SK-N-SH treated with all-trans-retinoic acid at 6 μM for 48 hours (cell line): Measurements from ENCODE around the gene PDLIM7.

Experiments
- ATAC-seq: fragments of 200-7000 bp; cut with Tn5 transposase; 3 replicates; pipeline ENCODE4 v1.9.1; 2020; ENCODE audit warnings: mild to moderate bottlenecking, moderate library complexity
- ARNTL ChIP-seq: fragments of 450-650 bp; formaldehyde crosslinking; IDR thresholded peaks from 2 replicates; pipeline ENCODE4 v1.5.0; 2020; ENCODE audit warnings: low read depth, mild to moderate bottlenecking, moderate library complexity, borderline replicate concordance
- CREB5 ChIP-seq: fragments of 250-450 bp; sonication (Bioruptor Pico); IDR thresholded peaks from 2 replicates; pipeline ENCODE4 v1.5.1; 2020; ENCODE audit warnings: low read depth, mild to moderate bottlenecking, moderate library complexity
- CSRNP3 ChIP-seq: fragments of 250-450 bp; sonication (Bioruptor Pico); IDR thresholded peaks from 2 replicates; pipeline ENCODE4 v1.5.1; 2021; ENCODE audit warnings: mild to moderate bottlenecking, moderate library complexity
- ESRRG ChIP-seq: fragments of 250-450 bp; sonication (Bioruptor Pico); IDR thresholded peaks from 2 replicates; pipeline ENCODE4 v1.6.1; 2021; ENCODE audit warnings: mild to moderate bottlenecking
- GLIS3 ChIP-seq: fragments of 250-450 bp; sonication (Bioruptor Pico); IDR thresholded peaks from 2 replicates; pipeline ENCODE4 v1.5.0; 2020; ENCODE audit warnings: mild to moderate bottlenecking, moderate library complexity
- OSR1 ChIP-seq: fragments of 250-450 bp; sonication (Bioruptor Pico); IDR thresholded peaks from 2 replicates; pipeline ENCODE4 v1.8.0; 2022; ENCODE audit warnings: moderate library complexity, mild to moderate bottlenecking, inconsistent platforms
- PATZ1 ChIP-seq: fragments of 250-450 bp; sonication (Bioruptor Pico); IDR thresholded peaks from 2 replicates; pipeline ENCODE4 v1.8.0; 2020; ENCODE audit warnings: mild to moderate bottlenecking, moderate library complexity, borderline replicate concordance
- POU6F1 ChIP-seq: fragments of 250-450 bp; sonication (Bioruptor Pico); IDR thresholded peaks from 2 replicates; pipeline ENCODE4 v1.8.0; 2021; ENCODE audit warnings: low read depth, mild to moderate bottlenecking, moderate library complexity, borderline replicate concordance
- PPARA ChIP-seq: fragments of 250-450 bp; sonication (Bioruptor Pico); IDR thresholded peaks from 2 replicates; pipeline ENCODE4 v1.5.0; 2020; ENCODE audit warnings: mild to moderate bottlenecking, borderline replicate concordance
- RARB ChIP-seq: fragments of 250-450 bp; sonication (Bioruptor Pico); IDR thresholded peaks from 2 replicates; pipeline ENCODE4 v1.8.0; 2021; ENCODE audit warnings: mild to moderate bottlenecking, moderate library complexity
- SNAI2 ChIP-seq: fragments of 250-450 bp; sonication (Bioruptor Pico); IDR thresholded peaks from 2 replicates; pipeline ENCODE4 v1.5.0; 2020; ENCODE audit warnings: mild to moderate bottlenecking, moderate library complexity
- TOX ChIP-seq: fragments of 250-450 bp; sonication (Bioruptor Pico); IDR thresholded peaks from 2 replicates; pipeline ENCODE4 v1.8.0; 2021; ENCODE audit warnings: mild to moderate bottlenecking, moderate library complexity, borderline replicate concordance
- TSHZ2 ChIP-seq: fragments of 250-450 bp; sonication (Bioruptor Pico); IDR thresholded peaks from 2 replicates; pipeline ENCODE4 v1.5.0; 2020; ENCODE audit warnings: mild to moderate bottlenecking, moderate library complexity
- ZFP3 ChIP-seq: fragments of 250-450 bp; sonication (Bioruptor Pico); IDR thresholded peaks from 2 replicates; pipeline ENCODE4 v1.5.0; 2020; ENCODE audit warnings: mild to moderate bottlenecking, moderate library complexity
- ZNF565 ChIP-seq: fragments of 450-650 bp; formaldehyde crosslinking; conservative IDR thresholded peaks from 2 replicates; pipeline ENCODE4 v1.5.0; 2020; ENCODE audit warnings: low read depth, mild to moderate bottlenecking, moderate library complexity
- ZNF70 ChIP-seq: fragments of 450-650 bp; formaldehyde crosslinking; IDR thresholded peaks from 2 replicates; pipeline ENCODE4 v1.5.0; 2020; ENCODE audit warnings: mild to moderate bottlenecking, moderate library complexity

Gene PDLIM7

GRCh38 chr5:177483994-177484901 is 13.2 kb downstream of the PDLIM7 start:
- TF ChIP-seq ZNF565 (CRISPR knock-in tag), result no peak
- TF ChIP-seq PATZ1, result no peak
- no peak for TF ChIP-seq GLIS3
- no peak for TF ChIP-seq POU6F1 (CRISPR knock-in tag)
- no peak for TF ChIP-seq TSHZ2 (CRISPR knock-in tag)
- no peak for TF ChIP-seq CREB5
- no peak for TF ChIP-seq TOX
- no peak for TF ChIP-seq RARB (CRISPR knock-in tag)
- no peak for TF ChIP-seq OSR1 (CRISPR knock-in tag)
- TF ChIP-seq ARNTL (CRISPR knock-in tag), result no peak
- TF ChIP-seq CSRNP3 (CRISPR knock-in tag), result no peak
- no peak for TF ChIP-seq SNAI2 (CRISPR knock-in tag)
- TF ChIP-seq PPARA (CRISPR knock-in tag), result no peak
- TF ChIP-seq ESRRG (CRISPR knock-in tag), result no peak
- TF ChIP-seq ZNF70 (CRISPR knock-in tag), result no peak
- TF ChIP-seq, all 23 proteins: peak for 0
- peak; percentile 1 for ATAC-seq

GRCh38 chr5:177483042-177483441 is 14.4 kb downstream of the PDLIM7 start:
- ATAC-seq, result no peak

More at GRCh38 chr5:177483042-177483441, 14.4 kb downstream of the PDLIM7 start:
- TF ChIP-seq SNAI2 (CRISPR knock-in tag), result no peak
- no peak for TF ChIP-seq PPARA (CRISPR knock-in tag)
- no peak for TF ChIP-seq TOX
- TF ChIP-seq ZFP3, result no peak
- TF ChIP-seq POU6F1 (CRISPR knock-in tag), result no peak
